CD14-positive monocyte (primary cell): ENCODE measurements around the gene SLC17A7. TPM values are rescaled to one million over a fixed set of nuclear protein-coding genes. Genes with fewer than 3 reads are reported as not detected.

Source experiments
- DNase-seq, 3 donors: peaks; one replicate each; pipeline ENCODE4 v3.0.0-alpha.2; 2011 to 2022
- H2AFZ ChIP-seq: 2 replicates; pipeline ENCODE4 v1.6.0; 2012; ENCODE audit warnings: mild to moderate bottlenecking, low read depth, low read length, inconsistent platforms; ENCODE audit not compliant: insufficient read depth, poor library complexity, severe bottlenecking
- H3K27ac ChIP-seq, 2 donors: 1 replicate in 1 of 2; 2 replicates in 1 of 2; pipeline ENCODE4 v1.5.1; 2012 to 2013; ENCODE audit warnings: low read length in 2 of 2, control low read depth in 1 of 2, inconsistent platforms in 1 of 2, low read depth in 1 of 2, mild to moderate bottlenecking in 1 of 2
- H3K27me3 ChIP-seq, 2 donors: one replicate each; pipeline versions ENCODE4 v1.6.0 to v1.6.1; 2011 to 2013; ENCODE audit warnings: low read length in 2 of 2; ENCODE audit not compliant: control insufficient read depth in 2 of 2, insufficient read depth in 2 of 2
- H3K36me3 ChIP-seq, 2 donors: replicated peaks in 1 of 2; 1 replicate in 1 of 2; 2 replicates in 1 of 2; pipeline versions ENCODE4 v1.5.1 to v1.6.1; 2012 to 2013; ENCODE audit warnings: low read length in 2 of 2, control low read depth in 1 of 2, inconsistent platforms in 1 of 2, mild to moderate bottlenecking in 1 of 2; ENCODE audit not compliant: insufficient read depth in 2 of 2, control insufficient read depth in 1 of 2
- H3K4me1 ChIP-seq, 2 donors: 1 replicate in 1 of 2; 2 replicates in 1 of 2; pipeline versions ENCODE4 v1.5.1 to v1.6.1; 2012 to 2013; ENCODE audit warnings: low read length in 2 of 2, control low read depth in 1 of 2, inconsistent platforms in 1 of 2, mild to moderate bottlenecking in 1 of 2, moderate library complexity in 1 of 2; ENCODE audit not compliant: insufficient read depth in 2 of 2, control insufficient read depth in 1 of 2
- H3K4me2 ChIP-seq: replicated peaks from 2 replicates; pipeline ENCODE3; 2012; ENCODE audit warnings: low read length, moderate library complexity, mild to moderate bottlenecking; ENCODE audit not compliant: poor library complexity, severe bottlenecking; ENCODE audit errors: extremely low read depth
- H3K4me3 ChIP-seq, 3 experiments: fragments of 200-600 bp in 1 of 3; sonication (generic) in 1 of 3; replicated peaks in 1 of 3; 1 replicate in 2 of 3; 2 replicates in 1 of 3; pipeline ENCODE4 v1.5.1; 2011 to 2013; ENCODE audit warnings: low read length in 3 of 3, mild to moderate bottlenecking in 3 of 3, control low read depth in 2 of 3, low read depth in 2 of 3, inconsistent platforms in 1 of 3, moderate library complexity in 1 of 3
- H3K79me2 ChIP-seq: 2 replicates; pipeline ENCODE4 v1.6.0; 2012; ENCODE audit warnings: mild to moderate bottlenecking, control low read depth, inconsistent platforms, low read length, moderate library complexity; ENCODE audit not compliant: insufficient read depth
- H3K9ac ChIP-seq: 2 replicates; pipeline ENCODE4 v1.6.0; 2017; ENCODE audit warnings: low read length, mild to moderate bottlenecking; ENCODE audit not compliant: insufficient read depth, poor library complexity, severe bottlenecking
- H3K9me3 ChIP-seq, 2 donors: replicated peaks in 1 of 2; 1 replicate in 1 of 2; 2 replicates in 1 of 2; pipeline versions ENCODE4 v1.5.1 to v1.6.1; 2012 to 2013; ENCODE audit warnings: low read length in 2 of 2, control low read depth in 1 of 2; ENCODE audit not compliant: control insufficient read depth in 1 of 2, insufficient read depth in 1 of 2
- H4K20me1 ChIP-seq: 2 replicates; pipeline ENCODE4 v1.6.0; 2012; ENCODE audit warnings: mild to moderate bottlenecking, low read length, control low read depth, moderate library complexity; ENCODE audit not compliant: insufficient read depth
- H3K27ac Mint-ChIP-seq, 7 donors: one replicate each; pipeline ENCODE4 v1.8.0; 2020; ENCODE audit warnings: mild to moderate bottlenecking in 7 of 7, mixed read lengths in 7 of 7, moderate library complexity in 6 of 7, inconsistent platforms in 2 of 7
- H3K27me3 Mint-ChIP-seq, 3 donors: one replicate each; pipeline ENCODE4 v1.8.0; 2021 to 2022; ENCODE audit warnings: low read depth in 3 of 3, mild to moderate bottlenecking in 3 of 3, mixed read lengths in 3 of 3, moderate library complexity in 3 of 3, inconsistent platforms in 1 of 3
- H3K36me3 Mint-ChIP-seq, 2 donors: one replicate each; pipeline ENCODE4 v1.8.0; 2020; ENCODE audit warnings: mixed read lengths in 2 of 2, inconsistent platforms in 1 of 2, mild to moderate bottlenecking in 1 of 2
- H3K4me1 Mint-ChIP-seq: one replicate; pipeline ENCODE4 v1.8.0; 2020; ENCODE audit warnings: mild to moderate bottlenecking, mixed read lengths
- H3K4me3 Mint-ChIP-seq, 2 donors: one replicate each; pipeline ENCODE4 v1.8.0; 2020; ENCODE audit warnings: mild to moderate bottlenecking in 2 of 2, mixed read lengths in 2 of 2, moderate library complexity in 1 of 2
- H3K9me3 Mint-ChIP-seq, 7 donors: one replicate each; pipeline ENCODE4 v1.8.0; 2020 to 2022; ENCODE audit warnings: mixed read lengths in 7 of 7, mild to moderate bottlenecking in 6 of 7, moderate library complexity in 6 of 7, inconsistent platforms in 2 of 7
- CTCF ChIP-seq: fragments of 200-600 bp; IDR thresholded peaks from one replicate; pipeline ENCODE4 v1.8.0; 2022; ENCODE audit warnings: antibody characterized with exemption, mild to moderate bottlenecking
- WGBS: methylation state at CpG from one replicate; pipeline ENCODE4 v1.1.5; 2013; ENCODE audit warnings: missing lambda C conversion rate; ENCODE audit not compliant: insufficient coverage; 5-methylcytosine and 5-hydroxymethylcytosine counted together
- intact Hi-C, 2 donors: fragments of 100-400 bp; cut with micrococcal nuclease; formaldehyde crosslinking; loops; one replicate each; pipeline versions ENCODE4 v1.15.0 to v1.15.1; 2023
- polyA plus RNA-seq, 3 donors: library from polyadenylated mRNA; depleted of rRNA in 1 of 3; unstranded in 2 of 3; stranded (reverse) in 1 of 3; fragments of 300-500 nt in 2 of 3; fragments of >200 nt in 1 of 3; fragmentation: Illumina TruSeq in 2 of 3; gene quantifications; 1 replicate in 2 of 3; 2 replicates in 1 of 3; pipeline ENCODE4 v1.2.3, GENCODE V29; 2012 to 2021

SLC17A7 gene
- polyA plus RNA-seq, 3 donors, result 0.04 to 0.09 TPM; not detected in 1

- Mint-ChIP-seq H3K27ac (peak overlapping the region in 5 of 7 donors; percentile 87 to 96 (median 93)), H3K9me3 (peaks cover 0 to 2% (median 0%) of the 10 kb centered on the region in 7 donors), H3K36me3 (peaks cover 19 to 46% of the 10 kb centered on the region in 2 donors), H3K4me1 (peaks cover 27% of the 10 kb centered on the region), H3K4me3 (no peak overlapping the region), H3K27me3 (no peaks in the 10 kb centered on the region)
- H3K9ac ChIP-seq, result no peak overlapping the region
- no peak overlapping the region for H3K4me2 ChIP-seq
- no peaks in the 10 kb centered on the region for H3K27me3 ChIP-seq
- peaks cover 24 to 31% of the 10 kb centered on the region in 2 donors for H3K4me1 ChIP-seq
- H3K36me3 ChIP-seq, result peaks cover 28 to 29% of the 10 kb centered on the region in 2 donors
- DNase-seq, result no peak
- H4K20me1 ChIP-seq, result no peaks in the 10 kb centered on the region
- 94% methylated on average over 12 of the region's 19 CpGs for WGBS
- H2AFZ ChIP-seq, result no peak overlapping the region
- intact Hi-C loops, result no loop called here
- no peak for TF ChIP-seq CTCF
- H3K4me3 ChIP-seq, result no peak overlapping the region
- H3K27ac ChIP-seq, result peak overlapping the region in 1 of 2 donors; percentile 21
- H3K79me2 ChIP-seq, result no peaks in the 10 kb centered on the region
- H3K9me3 ChIP-seq, result no peaks in the 10 kb centered on the region
Observed at GRCh38 chr19:49468199-49468598, 26.9 kb upstream of the SLC17A7 start.

GRCh38 chr19:49465371-49465770 lies 24.0 kb upstream of the SLC17A7 start:
- H3K9ac ChIP-seq, result no peak overlapping the region
- H3K4me3 ChIP-seq, result no peak overlapping the region
- no peak overlapping the region for H2AFZ ChIP-seq
- Mint-ChIP-seq H3K9me3 (no peaks in the 10 kb centered on the region), H3K4me3 (no peak overlapping the region), H3K36me3 (peaks cover 23 to 49% of the 10 kb centered on the region in 2 donors), H3K4me1 (peaks cover 17% of the 10 kb centered on the region), H3K27ac (peak overlapping the region in 4 of 7 donors; percentile 28 to 58 (median 38)), H3K27me3 (no peaks in the 10 kb centered on the region)
- no peaks in the 10 kb centered on the region for H3K79me2 ChIP-seq
- no peaks in the 10 kb centered on the region for H3K27me3 ChIP-seq
- TF ChIP-seq CTCF, result no peak
- no peak for DNase-seq
- peak overlapping the region in 1 of 2 donors; percentile 14 for H3K27ac ChIP-seq
- H3K36me3 ChIP-seq, result peaks cover 34 to 37% of the 10 kb centered on the region in 2 donors
- 100% methylated on average over 1 of the region's 3 CpGs for WGBS
- no peak overlapping the region for H3K4me2 ChIP-seq
- no peaks in the 10 kb centered on the region for H3K9me3 ChIP-seq
- intact Hi-C loops, result no loop called here
- no peaks in the 10 kb centered on the region for H4K20me1 ChIP-seq
- H3K4me1 ChIP-seq, result peaks cover 20 to 22% of the 10 kb centered on the region in 2 donors
